Bronchial epithelial cell (primary cell): ENCODE results near the gene THOC6. TPM values are rescaled to one million over a fixed set of nuclear protein-coding genes. Genes with fewer than 3 reads are reported as not detected.

Experiments
- DNase-seq: peaks from one replicate; pipeline ENCODE4 v3.0.0-alpha.2; 2010; ENCODE audit warnings: low read depth
- FAIRE-seq: peaks from 2 replicates; lab custom pipeline; 2011; peaks lifted over from hg19 to GRCh38; lab: Jason Lieb, UNC
- H3K27me3 ChIP-seq: 2 replicates; pipeline ENCODE4 v1.5.1; 2011; ENCODE audit warnings: low read length; ENCODE audit not compliant: control insufficient read depth, insufficient read depth
- H3K36me3 ChIP-seq: 2 replicates; pipeline ENCODE4 v1.5.1; 2011; ENCODE audit warnings: low read length; ENCODE audit not compliant: control insufficient read depth, insufficient read depth
- H3K4me3 ChIP-seq: 2 replicates; pipeline ENCODE4 v1.5.1; 2011; ENCODE audit warnings: mild to moderate bottlenecking, low read depth, low read length, control low read depth
- CTCF ChIP-seq: IDR thresholded peaks from 2 replicates; pipeline ENCODE4 v1.5.1; 2011; ENCODE audit warnings: mild to moderate bottlenecking, moderate library complexity, low read length, control low read depth, inconsistent platforms; ENCODE audit not compliant: insufficient read depth, severe bottlenecking
- total RNA-seq: library from RNA; depleted of rRNA; stranded (reverse); fragments of >200 nt; gene quantifications from 2 replicates; pipeline ENCODE4 v1.2.1, GENCODE V29; 2014

Gene THOC6
- total RNA-seq, 1 donor from 2014 or later: 28.4 TPM

- Histone ChIP-seq H3K36me3 (no peaks in the 10 kb centered on the region), H3K27me3 (peaks cover 7% of the 10 kb centered on the region), H3K4me3 (no peak overlapping the region)
- DNase-seq (no peak), FAIRE-seq (no peak)
- no peak for TF ChIP-seq CTCF
These were observed 36.0 kb upstream of the THOC6 start for GRCh38 chr16:2987833-2988232.

GRCh38 chr16:2988590-2989099 lies 35.2 kb upstream of the THOC6 start:
- Histone ChIP-seq H3K36me3 (no peaks in the 10 kb centered on the region), H3K4me3 (no peak overlapping the region), H3K27me3 (peaks cover 7% of the 10 kb centered on the region)
- no peak for FAIRE-seq
- DNase-seq: no peak
- no peak for TF ChIP-seq CTCF

DNA sequence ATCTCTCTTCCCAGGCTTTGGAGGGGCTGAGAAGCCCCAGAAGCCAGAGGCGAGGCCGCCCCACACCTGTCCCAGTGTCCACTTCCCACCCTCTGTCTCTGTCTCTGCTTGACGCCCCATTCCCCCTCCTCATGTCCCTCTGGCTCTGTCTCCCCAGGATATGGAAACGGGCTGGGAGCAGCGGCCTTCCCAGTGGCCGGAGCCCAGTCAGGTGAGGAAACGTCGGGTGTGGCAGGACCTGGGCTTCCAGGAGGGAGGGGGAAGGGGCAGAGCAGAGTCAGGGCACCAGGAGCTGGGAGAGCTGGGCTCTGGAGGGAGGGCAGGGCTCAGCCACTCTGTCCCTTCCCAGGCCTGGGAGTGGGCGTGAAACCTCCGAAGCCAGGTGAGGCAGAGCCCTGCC lies 32.9 kb upstream of the THOC6 start:
- no peak for TF ChIP-seq CTCF
- H3K36me3 ChIP-seq: no peaks in the 10 kb centered on the region
- H3K27me3 ChIP-seq: peaks cover 7% of the 10 kb centered on the region
- FAIRE-seq: no peak
- DNase-seq: no peak
- H3K4me3 ChIP-seq: no peak overlapping the region

GRCh38 chr16:2991566-2992261 lies 32.1 kb upstream of the THOC6 start:
- H3K27me3 ChIP-seq: peaks cover 7% of the 10 kb centered on the region
- FAIRE-seq: no peak
- H3K36me3 ChIP-seq: no peaks in the 10 kb centered on the region
- DNase-seq: no peak
- TF ChIP-seq CTCF: no peak
- H3K4me3 ChIP-seq: no peak overlapping the region

GRCh38 chr16:2992383-2993081 lies 31.3 kb upstream of the THOC6 start:
- DNase-seq (peak; percentile 67), FAIRE-seq (no peak)
- no peak for TF ChIP-seq CTCF
- H3K36me3 ChIP-seq: no peaks in the 10 kb centered on the region
- H3K4me3 ChIP-seq: no peak overlapping the region
- H3K27me3 ChIP-seq: peaks cover 4% of the 10 kb centered on the region
